Activated CD8-positive, alpha-beta T cell treated with anti-CD3 and anti-CD28 coated beads for 36 hours (primary cell): ENCODE measurements around the gene CPSF4. TPM values are rescaled to one million over a fixed set of nuclear protein-coding genes. Genes with fewer than 3 reads are reported as not detected.

Source experiments
- ATAC-seq: fragments of 200-7000 bp; cut with Tn5 transposase; one replicate; pipeline ENCODE4 v1.10.0; 2021; ENCODE audit warnings: mild to moderate bottlenecking, moderate library complexity
- CTCF ChIA-PET: fragments of 350-600 bp; sonication (Branson Sonifier 250); formaldehyde crosslinking; loops from one replicate; lab custom pipeline; 2021; ENCODE audit warnings: antibody characterized with exemption; lab: Charles Lee
- POLR2A ChIA-PET: fragments of 350-600 bp; sonication (Branson Sonifier 250); formaldehyde crosslinking; loops from one replicate; lab custom pipeline; 2021; ENCODE audit warnings: antibody characterized with exemption; lab: Charles Lee
- DNase-seq: peaks from one replicate; pipeline ENCODE4 v3.0.0-alpha.2; 2020
- H3K27ac Mint-ChIP-seq: one replicate; pipeline ENCODE4 v1.8.0; 2021; ENCODE audit warnings: mild to moderate bottlenecking, mixed read lengths
- H3K27me3 Mint-ChIP-seq: one replicate; pipeline ENCODE4 v1.8.0; 2021; ENCODE audit warnings: mixed read lengths
- H3K36me3 Mint-ChIP-seq: one replicate; pipeline ENCODE4 v1.8.0; 2021; ENCODE audit warnings: low read depth, mixed read lengths
- H3K4me1 Mint-ChIP-seq: one replicate; pipeline ENCODE4 v1.8.0; 2021; ENCODE audit warnings: low read depth, mixed read lengths
- H3K4me3 Mint-ChIP-seq: one replicate; pipeline ENCODE4 v1.8.0; 2021; ENCODE audit warnings: mild to moderate bottlenecking, moderate library complexity, mixed read lengths
- H3K9me3 Mint-ChIP-seq: one replicate; pipeline ENCODE4 v1.8.0; 2021; ENCODE audit warnings: mixed read lengths
- CTCF ChIP-seq: fragments of 200-600 bp; IDR thresholded peaks from one replicate; pipeline ENCODE4 v1.8.0; 2022; ENCODE audit warnings: antibody characterized with exemption, mild to moderate bottlenecking
- intact Hi-C: fragments of 100-400 bp; cut with micrococcal nuclease; formaldehyde crosslinking; loops from one replicate; pipeline ENCODE4 v1.10.0; 2022
- total RNA-seq, 2 experiments: library from RNA; stranded (reverse); gene quantifications; one replicate each; pipeline ENCODE4 v1.2.3, GENCODE V29; 2021

The CPSF4 gene
- total RNA-seq, 2 experiments from 2014 or later: 62.3 to 64.6 TPM

- H3K36me3 Mint-ChIP-seq: peaks cover 43% of the 10 kb centered on the region
- ATAC-seq: peak; percentile 10
- peaks cover 41% of the 10 kb centered on the region for H3K4me1 Mint-ChIP-seq
Measured at GRCh38 chr7:99407872-99408378, 30.8 kb upstream of the CPSF4 start.

DNA sequence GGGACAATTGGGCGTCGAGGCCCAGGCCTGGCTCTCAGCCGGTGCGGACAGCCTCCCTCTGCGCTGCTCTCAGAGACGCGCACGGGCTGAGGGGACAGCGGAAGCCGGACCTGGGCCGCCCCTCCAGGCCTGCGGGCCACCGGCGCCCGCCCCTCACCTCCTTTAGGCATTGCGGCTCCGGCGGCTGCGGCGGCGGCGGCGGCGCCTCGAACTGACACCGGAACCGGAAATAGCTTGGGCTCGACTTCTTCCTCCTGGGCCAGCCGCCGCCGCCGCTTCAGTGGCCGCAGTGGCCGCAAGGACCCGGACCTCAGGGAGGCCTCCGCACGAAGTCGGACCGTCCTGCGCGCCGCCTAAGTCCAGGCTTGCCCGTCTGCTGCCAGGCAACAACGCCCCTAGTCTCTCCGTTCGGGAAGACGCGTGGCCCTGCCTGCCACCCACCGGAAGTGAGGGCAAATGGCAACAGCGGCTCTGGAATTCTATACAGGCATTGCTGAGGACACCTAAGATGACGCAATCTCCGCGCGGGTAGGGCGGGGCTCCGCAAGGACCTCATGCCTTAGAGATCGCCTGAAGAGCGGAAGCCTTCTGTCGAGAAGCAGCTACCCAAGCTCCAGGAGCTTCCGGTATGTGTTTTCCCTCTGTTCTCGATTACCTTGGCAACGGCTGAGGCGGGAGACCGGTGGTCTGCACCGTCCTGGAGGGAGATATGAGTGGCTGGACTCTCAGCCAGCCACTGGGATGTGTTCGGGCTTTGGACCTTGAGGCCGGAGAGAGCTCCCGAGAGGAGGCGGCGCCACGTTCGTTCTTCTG lies 30.2 kb upstream of the CPSF4 start, which contains the start of the genes BUD31 and PDAP1:
Gene BUD31 (plus strand): TSS at position 591 of the 813 bp plus-strand sequence. CDS start 2,124 bp downstream, outside the sequence.
Gene PDAP1 (minus strand): TSS at position 219 of the 813 bp plus-strand sequence. CDS start 49 bp downstream, at position 170.
- Mint-ChIP-seq H3K27me3 (no peaks in the 10 kb centered on the region), H3K36me3 (peaks cover 42% of the 10 kb centered on the region), H3K27ac (peak within 1 kb of the TSS; percentile 97), H3K9me3 (no peaks in the 10 kb centered on the region), H3K4me1 (peaks cover 43% of the 10 kb centered on the region), H3K4me3 (peak within 1 kb of the TSS; percentile 90)
- ChIA-PET POLR2A (interaction anchor here (0.7 to 5.6 kb wide), 26 partner anchors 9 to 578 kb away, joined by 3 to 58 read pairs (median 5); partner anchors contain the start of genes ARPC1B, ATP5MF, CPSF4 and PTCD1), CTCF (interaction anchor here (0.8 to 2.3 kb wide), 5 partner anchors 8 to 28 kb away, joined by 3 to 6 read pairs (median 3); no protein-coding TSS in a partner anchor)
- intact Hi-C loops: no loop called here
- DNase-seq: peak; percentile 93
- ATAC-seq: peak; percentile 90
- TF ChIP-seq CTCF: no peak

More at GRCh38 chr7:99407872-99408378, 30.8 kb upstream of the CPSF4 start:
- intact Hi-C loops: no loop called here
- Mint-ChIP-seq H3K4me3 (peak overlapping the region; percentile 90), H3K27ac (peak overlapping the region; percentile 97), H3K27me3 (no peaks in the 10 kb centered on the region), H3K9me3 (no peaks in the 10 kb centered on the region)
- ChIA-PET POLR2A (interaction anchor here (1.0 to 5.6 kb wide), 16 partner anchors 10 to 82 kb away, joined by 3 to 58 read pairs (median 7); partner anchors contain the start of genes ARPC1A, ARPC1B, ATP5MF and CPSF4), CTCF (interaction anchor here (0.8 to 2.3 kb wide), 6 partner anchors 8 to 42 kb away, joined by 3 to 6 read pairs (median 4); no protein-coding TSS in a partner anchor)
- TF ChIP-seq CTCF: no peak
- DNase-seq: peak; percentile 44

- peaks cover 37% of the 10 kb centered on the region for H3K36me3 Mint-ChIP-seq
- peaks cover 38% of the 10 kb centered on the region for H3K4me1 Mint-ChIP-seq
- TF ChIP-seq CTCF: no peak
- peak overlapping the region; percentile 97 for H3K27ac Mint-ChIP-seq
- no peaks in the 10 kb centered on the region for H3K9me3 Mint-ChIP-seq
- DNase-seq (no peak), ATAC-seq (peak; percentile 7)
- no peaks in the 10 kb centered on the region for H3K27me3 Mint-ChIP-seq
- intact Hi-C loops: no loop called here
- ChIA-PET CTCF (interaction anchor here (1.0 to 2.3 kb wide), 4 partner anchors 11 to 29 kb away, joined by 3 to 6 read pairs (median 4); no protein-coding TSS in a partner anchor), POLR2A (interaction anchor here (0.7 to 5.6 kb wide), 19 partner anchors 9 to 577 kb away, joined by 3 to 58 read pairs (median 5); partner anchors contain the start of genes ARPC1B, ATP5MF, CPSF4 and PTCD1)
- H3K4me3 Mint-ChIP-seq: peak overlapping the region; percentile 90
Measured at GRCh38 chr7:99409192-99409572, 29.6 kb upstream of the CPSF4 start.

- peak overlapping the region; percentile 90 for H3K4me3 Mint-ChIP-seq
- H3K9me3 Mint-ChIP-seq: no peaks in the 10 kb centered on the region
- peak overlapping the region; percentile 97 for H3K27ac Mint-ChIP-seq
- CTCF ChIA-PET: no interaction called here
- no peak for TF ChIP-seq CTCF
- POLR2A ChIA-PET: interaction anchor here (0.7 to 5.6 kb wide), 11 partner anchors 12 to 550 kb away, joined by 3 to 58 read pairs (median 5); partner anchors contain the start of genes ARPC1B, ATP5MF, CPSF4 and PTCD1
- DNase-seq (no peak), ATAC-seq (no peak)
- H3K27me3 Mint-ChIP-seq: no peaks in the 10 kb centered on the region
- peaks cover 39% of the 10 kb centered on the region for H3K36me3 Mint-ChIP-seq
- peaks cover 36% of the 10 kb centered on the region for H3K4me1 Mint-ChIP-seq
- intact Hi-C loops: no loop called here
Measured at GRCh38 chr7:99409806-99410205, 28.9 kb upstream of the CPSF4 start.
